HepG2 (cell line): ENCODE measurements around the gene DOCK9. TPM values are rescaled to one million over a fixed set of nuclear protein-coding genes. Genes with fewer than 3 reads are reported as not detected.

ENCODE experiments used
- ATAC-seq: fragments of 200-7000 bp; cut with Tn5 transposase; 3 replicates; pipeline ENCODE4 v1.9.1; 2020; ENCODE audit warnings: mild to moderate bottlenecking, moderate library complexity
- BruUV-seq: library from RNA; stranded (reverse); fragments of 400-500 nt; replicated peaks from 2 replicates; lab custom pipeline; 2021; lab: Mats Ljungman, UMichigan
- CTCF ChIA-PET: fragments of 300-600 bp; formaldehyde crosslinking; extraction: SDS; loops from one replicate; lab custom pipeline; 2021; ENCODE audit warnings: low total read pairs, inconsistent platforms, low intra/inter-chr PET ratio; lab: Yijun Ruan, JAX
- POLR2A ChIA-PET: fragments of 350-600 bp; sonication (Branson Sonifier 250); formaldehyde crosslinking; loops from one replicate; lab custom pipeline; 2020; ENCODE audit warnings: antibody characterized with exemption, inconsistent platforms; lab: Yijun Ruan, JAX
- DNase-seq: peaks from one replicate; pipeline ENCODE4 v3.0.0-alpha.2; 2015; ENCODE audit warnings: low spot score
- FAIRE-seq: peaks from 3 replicates; lab custom pipeline; 2011; peaks lifted over from hg19 to GRCh38; lab: Jason Lieb, UNC
- H2AFZ ChIP-seq: one replicate; pipeline ENCODE4 v1.6.1; 2011; ENCODE audit warnings: low read length, inconsistent platforms
- H3K27ac ChIP-seq: fragments of 300-600 bp; 3 replicates; pipeline ENCODE4 v1.8.0; 2011; ENCODE audit warnings: mixed run types, mild to moderate bottlenecking, mixed read lengths, low read length, inconsistent platforms; ENCODE audit not compliant: insufficient read depth; ENCODE audit errors: extremely low read length
- H3K27me3 ChIP-seq, 2 experiments: fragments of 200-600 bp in 1 of 2; 2 replicates in 1 of 2; 3 replicates in 1 of 2; pipeline versions ENCODE4 v1.6.0 to v1.8.0; 2011; ENCODE audit warnings: low read length in 2 of 2, mild to moderate bottlenecking in 2 of 2, moderate library complexity in 2 of 2, inconsistent platforms in 1 of 2; ENCODE audit not compliant: insufficient read depth in 2 of 2, control insufficient read depth in 1 of 2
- H3K36me3 ChIP-seq, 2 experiments: fragments of 200-600 bp in 1 of 2; replicated peaks in 1 of 2; 2 replicates in 1 of 2; 3 replicates in 1 of 2; pipeline versions ENCODE4 v1.5.1 to v1.8.0; 2011; ENCODE audit warnings: low read length in 2 of 2, inconsistent platforms in 1 of 2; ENCODE audit not compliant: insufficient read depth in 2 of 2, control insufficient read depth in 1 of 2
- H3K4me1 ChIP-seq: 2 replicates; pipeline ENCODE4 v1.5.1; 2012; ENCODE audit warnings: low read length, inconsistent platforms; ENCODE audit not compliant: insufficient read depth
- H3K4me2 ChIP-seq: 2 replicates; pipeline ENCODE4 v1.6.0; 2011; ENCODE audit warnings: low read depth, low read length, inconsistent platforms
- H3K4me3 ChIP-seq, 3 experiments: fragments of 200-600 bp in 1 of 3; sonication (generic), shearing (Covaris generic) in 1 of 3; replicated peaks in 1 of 3; 2 replicates each; pipeline ENCODE4 v1.5.1; 2011 to 2016; ENCODE audit warnings: low read length in 3 of 3, inconsistent platforms in 2 of 3, low read depth in 2 of 3, mild to moderate bottlenecking in 2 of 3, control low read depth in 1 of 3, mixed read lengths in 1 of 3; ENCODE audit not compliant: insufficient read depth in 1 of 3
- H3K79me2 ChIP-seq: one replicate; pipeline ENCODE4 v1.6.1; 2011; ENCODE audit warnings: low read length, inconsistent platforms; ENCODE audit not compliant: insufficient read depth
- H3K9ac ChIP-seq: 2 replicates; pipeline ENCODE4 v1.6.0; 2011; ENCODE audit warnings: mild to moderate bottlenecking, low read depth, low read length, inconsistent platforms; ENCODE audit not compliant: insufficient read depth
- H3K9me3 ChIP-seq: 2 replicates; pipeline ENCODE4 v1.5.1; 2012; ENCODE audit warnings: mild to moderate bottlenecking, low read length
- H4K20me1 ChIP-seq: 2 replicates; pipeline ENCODE4 v1.6.0; 2011; ENCODE audit warnings: inconsistent platforms, mild to moderate bottlenecking, low read length, moderate library complexity; ENCODE audit not compliant: insufficient read depth
- AHR ChIP-seq: IDR thresholded peaks from 2 replicates; pipeline ENCODE4 v1.6.1; 2018; ENCODE audit warnings: missing genetic modification reagents, missing compliant biosample characterization
- DRAP1 ChIP-seq: IDR thresholded peaks from 2 replicates; pipeline ENCODE4 v1.6.1; 2016; ENCODE audit warnings: missing genetic modification reagents, missing compliant biosample characterization
- HMG20A ChIP-seq: IDR thresholded peaks from 2 replicates; pipeline ENCODE4 v1.6.1; 2016; ENCODE audit warnings: borderline replicate concordance
- MXD4 ChIP-seq: IDR thresholded peaks from 2 replicates; pipeline ENCODE4 v1.6.1; 2016; ENCODE audit warnings: mild to moderate bottlenecking, missing biosample characterization, missing genetic modification reagents
- SRSF1 ChIP-seq: fragments of 200-400 bp; formaldehyde crosslinking; optimal IDR thresholded peaks from 2 replicates; pipeline ENCODE3; 2017; ENCODE audit warnings: mild to moderate bottlenecking, low read depth, low read length, moderate library complexity
- TBP ChIP-seq: sonication (generic); formaldehyde crosslinking; IDR thresholded peaks from 2 replicates; pipeline ENCODE4 v1.5.0; 2020; ENCODE audit warnings: missing genetic modification reagents
- TBX2 ChIP-seq: sonication (generic); formaldehyde crosslinking; IDR thresholded peaks from 2 replicates; pipeline ENCODE4 v1.5.0; 2020; ENCODE audit warnings: missing genetic modification reagents, mild to moderate bottlenecking, borderline replicate concordance
- ZFAT ChIP-seq: sonication (generic); formaldehyde crosslinking; conservative IDR thresholded peaks from 2 replicates; pipeline ENCODE4 v1.8.1; 2023; ENCODE audit warnings: missing genetic modification reagents, inconsistent platforms
- ZNF350 ChIP-seq: sonication (generic); formaldehyde crosslinking; IDR thresholded peaks from 2 replicates; pipeline ENCODE4 v1.4.0; 2020; ENCODE audit warnings: mild to moderate bottlenecking, low read depth, missing genetic modification reagents, borderline replicate concordance
- ZNF446 ChIP-seq: sonication (generic); formaldehyde crosslinking; IDR thresholded peaks from 2 replicates; pipeline ENCODE4 v1.5.0; 2020; ENCODE audit warnings: mild to moderate bottlenecking, missing genetic modification reagents
- WGBS: methylation state at CpG from one replicate; pipeline ENCODE4 v1.1.6; 2017; ENCODE audit warnings: low lambda C conversion rate; 5-methylcytosine and 5-hydroxymethylcytosine counted together
- in situ Hi-C: cut with HindIII; loops from 2 replicates; pipeline ENCODE4 v1.10.0; 2017; ENCODE audit warnings: low pct_unique_long_range_greater_than_20kb; ENCODE audit not compliant: extremely low pct_ligation_motif_present
- intact Hi-C: fragments of 100-400 bp; cut with micrococcal nuclease; formaldehyde crosslinking; loops from one replicate; pipeline ENCODE4 v1.10.0; 2022; ENCODE audit not compliant: unreplicated experiment
- polyA plus RNA-seq, 8 experiments: library from polyadenylated mRNA; depleted of rRNA in 3 of 8; stranded (reverse) in 7 of 8; unstranded in 1 of 8; fragments of >200 nt; fragmentation: Illumina TruSeq in 4 of 8; extraction: Trizol in 4 of 8; gene quantifications; 2 replicates each; pipeline versions ENCODE4 v1.2.1 to v1.2.3, GENCODE V29; 2011 to 2016; ENCODE audit warnings: low read depth in 4 of 8, missing spikeins in 1 of 8, mixed read lengths in 1 of 8; ENCODE audit not compliant: insufficient read depth in 1 of 8
- total RNA-seq, 5 experiments: library from RNA; depleted of rRNA; stranded (reverse); fragments of >200 nt; fragmentation: Illumina TruSeq; extraction: Trizol; gene quantifications; 2 replicates each; pipeline ENCODE4 v1.2.3, GENCODE V29; 2016; ENCODE audit warnings: low read depth in 1 of 5
- TF ChIP-seq, protein P1 (sequence below): sonication (generic); formaldehyde crosslinking; IDR thresholded peaks from 2 replicates; pipeline ENCODE4 v1.8.0; 2022; ENCODE audit warnings: missing genetic modification reagents, low read depth, mild to moderate bottlenecking, borderline replicate concordance

The DOCK9 gene
- total and polyA plus RNA-seq, 2 of the 13 experiments (the other 11 are each of a cell fraction or from before 2014, with no cell fraction given), result 0.44 to 0.97 TPM

DNA sequence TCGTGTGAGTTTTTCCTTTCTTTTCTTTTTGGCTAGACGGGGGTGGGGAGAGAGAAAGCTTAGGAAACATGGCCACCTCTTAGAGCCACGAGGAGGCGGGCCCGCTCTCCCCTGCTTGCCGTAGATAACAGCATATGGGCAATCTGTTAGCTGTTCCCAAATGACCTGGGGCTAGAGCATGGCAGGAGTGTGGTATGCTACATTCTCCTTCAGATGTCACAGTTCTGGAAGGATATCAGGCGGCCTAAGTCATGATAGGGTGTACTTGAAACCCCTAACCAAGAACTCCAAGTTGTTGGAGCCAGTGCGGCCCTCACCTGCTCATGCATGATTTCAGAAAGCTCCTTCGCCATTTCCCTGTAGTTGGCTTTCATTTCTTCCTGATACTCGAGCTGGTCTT, 181.1 kb downstream of the DOCK9 start:
- no peaks in the 10 kb centered on the region for H3K79me2 ChIP-seq
- no peak overlapping the region for H3K4me2 ChIP-seq
- H3K4me1 ChIP-seq, result peaks cover 9% of the 10 kb centered on the region
- WGBS, result 75% methylated on average over 9 of the region's 10 CpGs
- ATAC-seq (no peak), FAIRE-seq (no peak), DNase-seq (no peak)
- no peak overlapping the region for H3K4me3 ChIP-seq
- POLR2A ChIA-PET, result no interaction called here
- H2AFZ ChIP-seq, result no peak overlapping the region
- intact Hi-C loops (no loop called here), in situ Hi-C loops (no loop called here)
- H3K27ac ChIP-seq, result no peak overlapping the region
- H3K9ac ChIP-seq, result no peak overlapping the region
- no TSS peak for BruUV-seq
- no peak for TF ChIP-seq AHR
- TF ChIP-seq MXD4 (CRISPR knock-in tag), result no peak
- TF ChIP-seq ZNF446 (CRISPR knock-in tag), result no peak
- TF ChIP-seq ZFAT (CRISPR knock-in tag), result no peak
- TF ChIP-seq ZNF350 (CRISPR knock-in tag), result no peak
- TF ChIP-seq TBP (CRISPR knock-in tag), result no peak
- TF ChIP-seq HMG20A (CRISPR knock-in tag), result no peak
- no peak for TF ChIP-seq TBX2 (CRISPR knock-in tag)
- no peak for TF ChIP-seq SRSF1
- TF ChIP-seq DRAP1, result no peak
- TF ChIP-seq, protein P1, sequence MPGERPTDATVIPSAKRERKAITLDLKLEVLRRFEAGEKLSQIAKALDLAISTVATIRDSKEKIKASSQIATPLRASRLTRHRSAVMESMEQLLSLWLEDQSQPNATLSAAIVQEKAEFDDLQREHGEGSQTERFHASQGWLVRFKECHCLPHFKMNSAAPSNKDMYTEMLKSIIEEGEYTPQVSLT (CRISPR knock-in tag), result no peak
- no peaks in the 10 kb centered on the region for H3K36me3 ChIP-seq
- H3K9me3 ChIP-seq, result no peaks in the 10 kb centered on the region
- CTCF ChIA-PET, result no interaction called here
- H3K27me3 ChIP-seq, result no peaks in the 10 kb centered on the region
- no peaks in the 10 kb centered on the region for H4K20me1 ChIP-seq
